ENCODE measurements around the gene PIK3R1.

GRCh38 chr5:68177676-68178075 is 37.9 kb upstream of the PIK3R1 start:
- TF ChIP-seq CTCF (conservative IDR thresholded peaks at IDR 0.05) (no peak), ZFX (IDR thresholded peaks at IDR 0.05) (no peak)
